Endometrial microvascular endothelial cells (primary cell): ENCODE data around the gene PTPRN2. TPM values are rescaled to one million over a fixed set of nuclear protein-coding genes. Genes with fewer than 3 reads are reported as not detected.

Experiments
- in situ Hi-C: cut with HindIII; loops from 2 replicates; pipeline ENCODE4 v1.10.0; 2017; ENCODE audit warnings: low sequenced_read_pairs, low pct_unique_long_range_greater_than_20kb; ENCODE audit errors: inconsistent ontology term
- total RNA-seq: library from RNA; depleted of rRNA; stranded (reverse); fragments of >200 nt; gene quantifications from one replicate; pipeline ENCODE4 v1.2.3, GENCODE V29; 2015; ENCODE audit errors: inconsistent ontology term

The PTPRN2 gene
- total RNA-seq, 1 donor from 2014 or later: 13.3 TPM

- in situ Hi-C loops: no loop called here
These were observed 765.5 kb downstream of the PTPRN2 start for GRCh38 chr7:157821959-157822687.

- in situ Hi-C loops: no loop called here
These were observed 766.8 kb downstream of the PTPRN2 start for GRCh38 chr7:157820796-157821195.

GRCh38 chr7:157819455-157819807 lies 768.2 kb downstream of the PTPRN2 start:
- in situ Hi-C loops: no loop called here

- in situ Hi-C loops: no loop called here
These were observed 768.7 kb downstream of the PTPRN2 start for GRCh38 chr7:157818701-157819454.

GRCh38 chr7:157817944-157818700 lies 769.5 kb downstream of the PTPRN2 start:
- in situ Hi-C loops: no loop called here

- in situ Hi-C loops: no loop called here
These were observed 770.2 kb downstream of the PTPRN2 start for GRCh38 chr7:157817433-157817832.

- in situ Hi-C loops: no loop called here
These were observed 770.9 kb downstream of the PTPRN2 start for GRCh38 chr7:157816526-157817250.

- in situ Hi-C loops: no loop called here
These were observed 771.5 kb downstream of the PTPRN2 start for GRCh38 chr7:157816086-157816485.

GRCh38 chr7:157815706-157816022 lies 772.0 kb downstream of the PTPRN2 start:
- in situ Hi-C loops: no loop called here

GRCh38 chr7:157814931-157815705 lies 772.5 kb downstream of the PTPRN2 start:
- in situ Hi-C loops: no loop called here

GRCh38 chr7:157813741-157814661 lies 773.6 kb downstream of the PTPRN2 start:
- in situ Hi-C loops: no loop called here

- in situ Hi-C loops: no loop called here
These were observed 774.6 kb downstream of the PTPRN2 start for GRCh38 chr7:157813053-157813452.

- in situ Hi-C loops: no loop called here
These were observed 775.7 kb downstream of the PTPRN2 start for GRCh38 chr7:157811946-157812345.

- in situ Hi-C loops: no loop called here
These were observed 777.5 kb downstream of the PTPRN2 start for GRCh38 chr7:157809863-157810851.

GRCh38 chr7:157809154-157809862 lies 778.3 kb downstream of the PTPRN2 start:
- in situ Hi-C loops: no loop called here

GRCh38 chr7:157808042-157808441 lies 779.6 kb downstream of the PTPRN2 start:
- in situ Hi-C loops: no loop called here
